IMR-90 (cell line): ENCODE measurements around the gene A1BG. TPM values are rescaled to one million over a fixed set of nuclear protein-coding genes. Genes with fewer than 3 reads are reported as not detected.

ENCODE experiments used
- ATAC-seq: fragments of 200-7000 bp; cut with Tn5 transposase; 2 replicates; pipeline ENCODE4 v1.9.1; 2020; ENCODE audit warnings: low read depth, mild to moderate bottlenecking, moderate library complexity
- BruUV-seq: library from RNA; stranded (reverse); fragments of 400-500 nt; replicated peaks from 2 replicates; lab custom pipeline; 2021; lab: Mats Ljungman, UMichigan
- CTCF ChIA-PET: fragments of 300-600 bp; formaldehyde crosslinking; extraction: SDS; loops from one replicate; lab custom pipeline; 2021; ENCODE audit warnings: antibody characterized with exemption; lab: Yijun Ruan, JAX
- POLR2A ChIA-PET: fragments of 300-600 bp; sonication (Branson Sonifier 250); formaldehyde crosslinking; loops from one replicate; lab custom pipeline; 2022; ENCODE audit warnings: antibody characterized with exemption; ENCODE audit not compliant: unreplicated experiment; lab: Charles Lee
- DNase-seq: peaks from one replicate; pipeline ENCODE4 v3.0.0; 2013
- H2AFZ ChIP-seq: replicated peaks from 2 replicates; pipeline ENCODE3; 2013; ENCODE audit warnings: low read length, mild to moderate bottlenecking; ENCODE audit not compliant: poor library complexity
- H2AK5ac ChIP-seq: 2 replicates; pipeline ENCODE4 v1.6.1; 2013; ENCODE audit warnings: low read depth, low read length, inconsistent platforms
- H2AK9ac ChIP-seq: replicated peaks from 2 replicates; pipeline ENCODE3; 2013; ENCODE audit warnings: mild to moderate bottlenecking, low read depth, low read length, moderate library complexity; ENCODE audit not compliant: poor library complexity
- H2BK120ac ChIP-seq: 2 replicates; pipeline ENCODE4 v1.6.1; 2013; ENCODE audit warnings: low read depth, low read length, inconsistent platforms
- H2BK15ac ChIP-seq: 3 replicates; pipeline ENCODE4 v1.6.1; 2013; ENCODE audit warnings: low read depth, low read length, inconsistent platforms
- H2BK20ac ChIP-seq: 2 replicates; pipeline ENCODE4 v1.6.1; 2013; ENCODE audit warnings: low read depth, mild to moderate bottlenecking, inconsistent platforms, low read length, moderate library complexity
- H2BK5ac ChIP-seq: 2 replicates; pipeline ENCODE4 v1.6.1; 2013; ENCODE audit warnings: mild to moderate bottlenecking, low read depth, low read length, inconsistent platforms; ENCODE audit not compliant: poor library complexity, severe bottlenecking
- H3K14ac ChIP-seq: replicated peaks from 2 replicates; pipeline ENCODE4 v1.6.1; 2013; ENCODE audit warnings: low read depth, low read length, inconsistent platforms
- H3K18ac ChIP-seq: 2 replicates; pipeline ENCODE4 v1.6.1; 2013; ENCODE audit warnings: low read depth, low read length, control low read depth
- H3K23ac ChIP-seq: 2 replicates; pipeline ENCODE4 v1.6.1; 2013; ENCODE audit warnings: low read depth, low read length, inconsistent platforms
- H3K27ac ChIP-seq: 2 replicates; pipeline ENCODE4 v1.5.1; 2013; ENCODE audit warnings: mild to moderate bottlenecking, control low read depth, low read length; ENCODE audit not compliant: insufficient read depth
- H3K27me3 ChIP-seq: 2 replicates; pipeline ENCODE4 v1.6.1; 2013; ENCODE audit warnings: low read length; ENCODE audit not compliant: control insufficient read depth, insufficient read depth
- H3K36me3 ChIP-seq: 2 replicates; pipeline ENCODE4 v1.6.1; 2013; ENCODE audit warnings: low read length, mixed read lengths; ENCODE audit not compliant: control insufficient read depth, insufficient read depth
- H3K4ac ChIP-seq: 2 replicates; pipeline ENCODE4 v1.6.1; 2013; ENCODE audit warnings: low read depth, low read length, inconsistent platforms
- H3K4me1 ChIP-seq: 2 replicates; pipeline ENCODE4 v1.6.1; 2013; ENCODE audit warnings: low read length, mixed read lengths; ENCODE audit not compliant: control insufficient read depth, insufficient read depth
- H3K4me2 ChIP-seq: 2 replicates; pipeline ENCODE4 v1.6.1; 2013; ENCODE audit warnings: low read depth, mild to moderate bottlenecking, control low read depth, low read length, moderate library complexity
- H3K4me3 ChIP-seq: 2 replicates; pipeline ENCODE4 v1.5.1; 2013; ENCODE audit warnings: low read depth, mild to moderate bottlenecking, control low read depth, low read length, moderate library complexity; ENCODE audit not compliant: insufficient read depth
- H3K56ac ChIP-seq: 2 replicates; pipeline ENCODE4 v1.6.1; 2013; ENCODE audit warnings: low read length, inconsistent platforms; ENCODE audit not compliant: insufficient read depth; ENCODE audit errors: extremely low read depth
- H3K79me1 ChIP-seq, 2 experiments: 2 replicates each; pipeline ENCODE4 v1.6.1; 2013; ENCODE audit warnings: low read length in 2 of 2, inconsistent platforms in 1 of 2, low read depth in 1 of 2
- H3K9ac ChIP-seq: 2 replicates; pipeline ENCODE4 v1.6.1; 2013; ENCODE audit warnings: low read depth, low read length, control low read depth
- H3K9me1 ChIP-seq: 2 replicates; pipeline ENCODE4 v1.6.1; 2013; ENCODE audit warnings: low read length, inconsistent platforms; ENCODE audit not compliant: insufficient read depth
- H3K9me3 ChIP-seq: 2 replicates; pipeline ENCODE4 v1.6.1; 2013; ENCODE audit warnings: low read length; ENCODE audit not compliant: control insufficient read depth, insufficient read depth
- H4K20me1 ChIP-seq: 2 replicates; pipeline ENCODE4 v1.6.1; 2013; ENCODE audit warnings: low read length, inconsistent platforms; ENCODE audit not compliant: insufficient read depth
- H4K5ac ChIP-seq: 2 replicates; pipeline ENCODE4 v1.6.1; 2013; ENCODE audit warnings: mild to moderate bottlenecking, low read depth, low read length, control low read depth
- H4K8ac ChIP-seq, 2 experiments: 2 replicates each; pipeline ENCODE4 v1.6.1; 2013; ENCODE audit warnings: low read depth in 2 of 2, low read length in 2 of 2, control low read depth in 1 of 2, inconsistent platforms in 1 of 2
- H4K91ac ChIP-seq: 2 replicates; pipeline ENCODE4 v1.6.1; 2013; ENCODE audit warnings: low read depth, low read length, inconsistent platforms; ENCODE audit not compliant: insufficient read depth
- BHLHE40 ChIP-seq: fragments of 150-350 bp; IDR thresholded peaks from 2 replicates; pipeline ENCODE4 v1.6.1; 2016; ENCODE audit warnings: mild to moderate bottlenecking, low read depth, low read length
- CEBPB ChIP-seq: IDR thresholded peaks from 2 replicates; pipeline ENCODE4 v1.6.1; 2012; ENCODE audit warnings: low read depth, low read length, improper control_type of control experiment
- CHD1 ChIP-seq: IDR thresholded peaks from 2 replicates; pipeline ENCODE4 v1.6.1; 2012; ENCODE audit warnings: low read depth, low read length, improper control_type of control experiment
- FOS ChIP-seq: fragments of 150-350 bp; IDR thresholded peaks from 2 replicates; pipeline ENCODE4 v1.6.1; 2016; ENCODE audit warnings: low read depth, low read length
- MAFK ChIP-seq: IDR thresholded peaks from 2 replicates; pipeline ENCODE4 v1.6.1; 2012; ENCODE audit warnings: low read depth, low read length, improper control_type of control experiment
- MAZ ChIP-seq: IDR thresholded peaks from 2 replicates; pipeline ENCODE4 v1.6.1; 2012; ENCODE audit warnings: low read depth, mild to moderate bottlenecking, low read length, improper control_type of control experiment, moderate library complexity, borderline replicate concordance
- MXI1 ChIP-seq: IDR thresholded peaks from 2 replicates; pipeline ENCODE4 v1.6.1; 2012; ENCODE audit warnings: low read depth, mild to moderate bottlenecking, low read length, moderate library complexity, borderline replicate concordance
- NFE2L2 ChIP-seq: fragments of 150-350 bp; IDR thresholded peaks from 2 replicates; pipeline ENCODE4 v1.6.1; 2016; ENCODE audit warnings: low read depth, mild to moderate bottlenecking, low read length
- POLR2A ChIP-seq: IDR thresholded peaks from 2 replicates; pipeline ENCODE4 v1.6.1; 2012; ENCODE audit warnings: mild to moderate bottlenecking, low read depth, low read length
- RAD21 ChIP-seq: IDR thresholded peaks from 2 replicates; pipeline ENCODE4 v1.6.1; 2012; ENCODE audit warnings: low read length, improper control_type of control experiment
- RCOR1 ChIP-seq: IDR thresholded peaks from 2 replicates; pipeline ENCODE4 v1.6.1; 2012; ENCODE audit warnings: mild to moderate bottlenecking, low read length, improper control_type of control experiment; ENCODE audit not compliant: insufficient replicate concordance
- RFX5 ChIP-seq: IDR thresholded peaks from 2 replicates; pipeline ENCODE4 v1.8.0; 2012; ENCODE audit warnings: low read depth, mild to moderate bottlenecking, low read length, moderate library complexity
- SMC3 ChIP-seq: fragments of 150-350 bp; IDR thresholded peaks from 2 replicates; pipeline ENCODE4 v1.6.1; 2016; ENCODE audit warnings: low read depth, mild to moderate bottlenecking, antibody characterized with exemption, low read length, moderate library complexity
- WGBS, 2 experiments: methylation state at CpG; one replicate each; pipeline versions ENCODE4 v1.1.5 to v1.1.7; 2013; ENCODE audit warnings: missing lambda C conversion rate in 2 of 2; ENCODE audit not compliant: insufficient read length in 1 of 2; ENCODE audit errors: extremely low coverage in 2 of 2; 5-methylcytosine and 5-hydroxymethylcytosine counted together
- dilution Hi-C: fragments of 300-500 bp; cut with HindIII; formaldehyde crosslinking; loops from one replicate; pipeline ENCODE4 v1.14.3; 2018; ENCODE audit warnings: low sequenced_read_pairs; ENCODE audit not compliant: unreplicated experiment
- in situ Hi-C: fragments of 300-500 bp; cut with MboI; formaldehyde crosslinking; loops from 3 replicates; pipeline ENCODE4 v1.14.3; 2019; ENCODE audit warnings: low sequenced_read_pairs, inconsistent platforms, mixed read lengths
- intact Hi-C: fragments of 100-400 bp; cut with micrococcal nuclease; formaldehyde crosslinking; loops from 2 replicates; pipeline ENCODE4 v1.10.0; 2022
- polyA plus RNA-seq, 3 experiments: library from polyadenylated mRNA; depleted of rRNA; stranded (reverse); fragments of >200 nt; gene quantifications; 2 replicates each; pipeline ENCODE4 v1.2.3, GENCODE V29; 2012; ENCODE audit warnings: low replicate concordance in 1 of 3
- total RNA-seq: library from RNA; depleted of rRNA; stranded (reverse); fragments of >200 nt; gene quantifications from 2 replicates; pipeline ENCODE4 v1.2.3, GENCODE V29; 2012
- TF ChIP-seq, protein P1 (sequence below): fragments of 150-350 bp; IDR thresholded peaks from 2 replicates; pipeline ENCODE4 v1.6.1; 2016; ENCODE audit warnings: low read depth, mild to moderate bottlenecking, low read length, moderate library complexity, borderline replicate concordance
- TF ChIP-seq, protein P2 (sequence below): fragments of 150-350 bp; IDR thresholded peaks from 2 replicates; pipeline ENCODE4 v1.6.1; 2017; ENCODE audit warnings: mild to moderate bottlenecking, antibody characterized with exemption, low read length, low read depth
- TF ChIP-seq, protein P3 (sequence below): conservative IDR thresholded peaks from 2 replicates; pipeline ENCODE4 v1.5.1; 2012; ENCODE audit warnings: mild to moderate bottlenecking, low read depth, low read length, improper control_type of control experiment

A1BG gene
- total and polyA plus RNA-seq, 2 of the 4 experiments (the other 2 are of a cell fraction): 4.5 to 54.5 TPM

DNA sequence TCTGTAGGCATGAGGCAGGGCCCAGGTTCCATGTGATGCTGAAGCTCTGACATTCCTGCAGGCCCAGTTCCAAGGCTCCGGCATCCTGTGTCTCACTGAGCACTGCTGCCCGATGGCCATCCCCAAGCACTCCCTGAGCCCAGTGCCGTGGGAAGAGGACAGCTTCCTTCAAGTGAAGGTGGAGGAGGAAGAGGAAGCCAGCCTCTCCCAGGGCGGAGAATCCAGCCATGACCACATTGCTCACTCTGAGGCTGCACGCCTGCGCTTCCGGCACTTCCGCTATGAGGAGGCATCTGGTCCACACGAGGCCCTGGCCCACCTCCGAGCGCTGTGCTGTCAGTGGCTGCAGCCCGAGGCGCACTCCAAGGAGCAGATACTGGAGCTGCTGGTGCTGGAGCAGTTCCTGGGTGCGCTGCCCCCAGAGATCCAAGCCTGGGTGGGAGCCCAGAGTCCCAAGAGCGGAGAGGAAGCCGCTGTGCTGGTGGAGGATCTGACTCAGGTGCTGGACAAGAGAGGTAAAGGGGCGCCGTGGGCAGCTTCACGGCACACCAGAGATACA is 18.5 kb downstream of the A1BG start:
- no peak for DNase-seq
- no peak overlapping the region for H2BK15ac ChIP-seq
- H2BK120ac ChIP-seq: no peak overlapping the region
- H3K56ac ChIP-seq: no peak overlapping the region
- peaks cover 15% of the 10 kb centered on the region for H3K9me3 ChIP-seq
- H2AFZ ChIP-seq: no peak overlapping the region
- TF ChIP-seq, protein P1, sequence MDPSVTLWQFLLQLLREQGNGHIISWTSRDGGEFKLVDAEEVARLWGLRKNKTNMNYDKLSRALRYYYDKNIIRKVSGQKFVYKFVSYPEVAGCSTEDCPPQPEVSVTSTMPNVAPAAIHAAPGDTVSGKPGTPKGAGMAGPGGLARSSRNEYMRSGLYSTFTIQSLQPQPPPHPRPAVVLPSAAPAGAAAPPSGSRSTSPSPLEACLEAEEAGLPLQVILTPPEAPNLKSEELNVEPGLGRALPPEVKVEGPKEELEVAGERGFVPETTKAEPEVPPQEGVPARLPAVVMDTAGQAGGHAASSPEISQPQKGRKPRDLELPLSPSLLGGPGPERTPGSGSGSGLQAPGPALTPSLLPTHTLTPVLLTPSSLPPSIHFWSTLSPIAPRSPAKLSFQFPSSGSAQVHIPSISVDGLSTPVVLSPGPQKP: no peak
- TF ChIP-seq, protein P2, sequence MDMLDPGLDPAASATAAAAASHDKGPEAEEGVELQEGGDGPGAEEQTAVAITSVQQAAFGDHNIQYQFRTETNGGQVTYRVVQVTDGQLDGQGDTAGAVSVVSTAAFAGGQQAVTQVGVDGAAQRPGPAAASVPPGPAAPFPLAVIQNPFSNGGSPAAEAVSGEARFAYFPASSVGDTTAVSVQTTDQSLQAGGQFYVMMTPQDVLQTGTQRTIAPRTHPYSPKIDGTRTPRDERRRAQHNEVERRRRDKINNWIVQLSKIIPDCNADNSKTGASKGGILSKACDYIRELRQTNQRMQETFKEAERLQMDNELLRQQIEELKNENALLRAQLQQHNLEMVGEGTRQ: no peak
- TF ChIP-seq NFE2L2 (no peak), RAD21 (no peak), CHD1 (no peak), SMC3 (no peak), RFX5 (no peak), BHLHE40 (no peak), RCOR1 (no peak), FOS (no peak), MXI1 (no peak), POLR2A (no peak), MAFK (no peak), CEBPB (no peak), MAZ (no peak)
- TF ChIP-seq, protein P3, sequence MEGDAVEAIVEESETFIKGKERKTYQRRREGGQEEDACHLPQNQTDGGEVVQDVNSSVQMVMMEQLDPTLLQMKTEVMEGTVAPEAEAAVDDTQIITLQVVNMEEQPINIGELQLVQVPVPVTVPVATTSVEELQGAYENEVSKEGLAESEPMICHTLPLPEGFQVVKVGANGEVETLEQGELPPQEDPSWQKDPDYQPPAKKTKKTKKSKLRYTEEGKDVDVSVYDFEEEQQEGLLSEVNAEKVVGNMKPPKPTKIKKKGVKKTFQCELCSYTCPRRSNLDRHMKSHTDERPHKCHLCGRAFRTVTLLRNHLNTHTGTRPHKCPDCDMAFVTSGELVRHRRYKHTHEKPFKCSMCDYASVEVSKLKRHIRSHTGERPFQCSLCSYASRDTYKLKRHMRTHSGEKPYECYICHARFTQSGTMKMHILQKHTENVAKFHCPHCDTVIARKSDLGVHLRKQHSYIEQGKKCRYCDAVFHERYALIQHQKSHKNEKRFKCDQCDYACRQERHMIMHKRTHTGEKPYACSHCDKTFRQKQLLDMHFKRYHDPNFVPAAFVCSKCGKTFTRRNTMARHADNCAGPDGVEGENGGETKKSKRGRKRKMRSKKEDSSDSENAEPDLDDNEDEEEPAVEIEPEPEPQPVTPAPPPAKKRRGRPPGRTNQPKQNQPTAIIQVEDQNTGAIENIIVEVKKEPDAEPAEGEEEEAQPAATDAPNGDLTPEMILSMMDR: no peak
- H3K27me3 ChIP-seq: no peaks in the 10 kb centered on the region
- no peak overlapping the region for H3K18ac ChIP-seq
- peaks cover 5% of the 10 kb centered on the region; the same call in 1 of the 2 replicates for H4K20me1 ChIP-seq
- H2BK20ac ChIP-seq: no peak overlapping the region
- no peak overlapping the region for H4K8ac ChIP-seq
- dilution Hi-C loops (no loop called here), in situ Hi-C loops (no loop called here), intact Hi-C loops (no loop called here)
- 95% methylated on average over 9 of the region's 19 CpGs; no CpG with 5 or more reads in 1 of the 2 experiments for WGBS, 2 experiments
- H4K5ac ChIP-seq: no peak overlapping the region
- H3K4me2 ChIP-seq: no peak overlapping the region
- no peak overlapping the region for H2AK9ac ChIP-seq
- H3K4ac ChIP-seq: no peak overlapping the region
- POLR2A ChIA-PET: no interaction called here
- H3K79me1 ChIP-seq: peaks cover 13 to 39% of the 10 kb centered on the region in 2 experiments; a peak in 3 of 4 replicates
- no peak overlapping the region for H3K23ac ChIP-seq
- no peak overlapping the region for H2BK5ac ChIP-seq
- H4K91ac ChIP-seq: no peak overlapping the region
- H3K14ac ChIP-seq: no peak overlapping the region
- CTCF ChIA-PET: no interaction called here
- H3K9me1 ChIP-seq: peaks cover 8% of the 10 kb centered on the region
- H3K27ac ChIP-seq: no peak overlapping the region
- no peak for ATAC-seq
- H2AK5ac ChIP-seq: no peak overlapping the region
- H3K4me1 ChIP-seq: no peaks in the 10 kb centered on the region
- peaks cover 38% of the 10 kb centered on the region for H3K36me3 ChIP-seq
- BruUV-seq: no TSS peak
- no peak overlapping the region for H3K9ac ChIP-seq
- no peak overlapping the region for H3K4me3 ChIP-seq
